Calu3 (cell line): ENCODE measurements around the gene C1orf232. TPM values are rescaled to one million over a fixed set of nuclear protein-coding genes. Genes with fewer than 3 reads are reported as not detected.
A peak's percentile ranks its signal among the peaks of the same experiment; 100 is the strongest.

ENCODE experiments used
- BruUV-seq: library from RNA; stranded (reverse); fragments of 400-500 nt; replicated peaks from 2 replicates; lab custom pipeline; 2021; lab: Mats Ljungman, UMichigan
- CTCF ChIA-PET: fragments of 300-600 bp; sonication (Branson Sonifier 250); formaldehyde crosslinking; loops from one replicate; lab custom pipeline; 2022; ENCODE audit warnings: antibody characterized with exemption; lab: Charles Lee
- DNase-seq: peaks from one replicate; pipeline ENCODE4 v3.0.0; 2022
- H3K27ac Mint-ChIP-seq: one replicate; pipeline ENCODE4 v1.8.0; 2022; ENCODE audit warnings: mixed read lengths; ENCODE audit not compliant: unreplicated experiment
- H3K27me3 Mint-ChIP-seq: one replicate; pipeline ENCODE4 v1.8.0; 2022; ENCODE audit warnings: mixed read lengths; ENCODE audit not compliant: unreplicated experiment
- H3K36me3 Mint-ChIP-seq: one replicate; pipeline ENCODE4 v1.8.0; 2022; ENCODE audit warnings: mild to moderate bottlenecking, moderate library complexity, mixed read lengths; ENCODE audit not compliant: insufficient read depth, unreplicated experiment
- H3K4me1 Mint-ChIP-seq: one replicate; pipeline ENCODE4 v1.8.0; 2022; ENCODE audit warnings: mild to moderate bottlenecking, low read depth, mixed read lengths; ENCODE audit not compliant: unreplicated experiment
- H3K4me3 Mint-ChIP-seq: one replicate; pipeline ENCODE4 v1.8.0; 2022; ENCODE audit warnings: mild to moderate bottlenecking, low read depth, moderate library complexity, mixed read lengths; ENCODE audit not compliant: unreplicated experiment
- H3K9me3 Mint-ChIP-seq: one replicate; pipeline ENCODE4 v1.8.0; 2022; ENCODE audit warnings: low read depth, mixed read lengths; ENCODE audit not compliant: unreplicated experiment
- CTCF ChIP-seq: fragments of 200-600 bp; IDR thresholded peaks from one replicate; pipeline ENCODE4 v1.8.0; 2022; ENCODE audit warnings: antibody characterized with exemption; ENCODE audit not compliant: unreplicated experiment
- intact Hi-C: fragments of 100-400 bp; cut with micrococcal nuclease; formaldehyde crosslinking; loops from one replicate; pipeline ENCODE4 v1.10.0; 2022; ENCODE audit not compliant: unreplicated experiment
- total RNA-seq: library from RNA; stranded (reverse); gene quantifications from 2 replicates; pipeline ENCODE4 v1.2.3, GENCODE V29; 2022

Gene C1orf232
- total RNA-seq, 1 experiment from 2014 or later = not detected

DNA sequence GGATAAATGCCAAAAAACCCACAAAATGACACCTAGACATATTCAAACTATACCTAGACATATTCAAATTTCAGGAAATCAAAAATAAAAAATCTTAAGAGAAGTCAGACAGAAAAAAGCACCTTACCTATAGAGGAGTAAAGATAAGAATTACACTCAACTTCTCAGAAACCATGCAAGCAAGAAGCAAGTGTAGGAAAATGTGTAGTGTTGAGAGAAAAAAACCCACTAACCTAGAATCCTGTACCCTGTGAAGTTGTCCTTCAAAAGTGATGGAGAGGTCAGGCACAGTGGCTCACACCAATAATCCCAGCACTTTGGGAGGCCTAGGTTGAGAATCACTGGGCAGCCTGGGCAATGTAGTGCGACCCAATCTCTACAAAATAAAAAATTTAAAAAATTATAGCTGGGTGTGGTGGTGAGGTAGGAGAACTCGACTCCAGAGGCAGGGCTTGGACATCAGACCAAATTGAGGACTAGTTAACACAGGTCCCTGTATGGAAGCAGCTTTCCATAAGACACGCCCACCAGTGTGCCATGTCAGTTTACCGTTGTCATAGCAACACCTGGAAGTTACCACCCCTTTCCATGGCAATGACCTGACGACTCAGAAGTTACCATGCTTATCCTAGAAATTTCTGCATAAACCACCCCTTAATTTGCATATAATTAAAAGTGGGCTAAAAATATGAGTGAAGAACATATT, 36.5 kb downstream of the C1orf232 start:
- no peak overlapping the region for H3K4me3 Mint-ChIP-seq
- TF ChIP-seq CTCF = no peak
- no peaks in the 10 kb centered on the region for H3K9me3 Mint-ChIP-seq
- intact Hi-C loops = no loop called here
- no peaks in the 10 kb centered on the region for H3K36me3 Mint-ChIP-seq
- DNase-seq = no peak
- BruUV-seq = no TSS peak
- CTCF ChIA-PET = interaction anchor here (0.7 kb wide), 1 partner anchor 309 kb away, joined by 3 read pairs; no protein-coding TSS in a partner anchor
- no peak overlapping the region for H3K27ac Mint-ChIP-seq
- H3K27me3 Mint-ChIP-seq = no peaks in the 10 kb centered on the region
- H3K4me1 Mint-ChIP-seq = peaks cover 20% of the 10 kb centered on the region

GRCh38 chr1:26130695-26131094, 38.1 kb downstream of the C1orf232 start:
- no peak for DNase-seq
- CTCF ChIA-PET = no interaction called here
- Mint-ChIP-seq H3K36me3 (peaks cover 8% of the 10 kb centered on the region), H3K4me1 (peaks cover 22% of the 10 kb centered on the region), H3K9me3 (no peaks in the 10 kb centered on the region), H3K27me3 (no peaks in the 10 kb centered on the region), H3K4me3 (no peak overlapping the region), H3K27ac (no peak overlapping the region)
- TF ChIP-seq CTCF = no peak
- BruUV-seq = no TSS peak
- intact Hi-C loops = no loop called here

GRCh38 chr1:26129778-26130177, 39.0 kb downstream of the C1orf232 start:
- Mint-ChIP-seq H3K9me3 (no peaks in the 10 kb centered on the region), H3K36me3 (peaks cover 8% of the 10 kb centered on the region), H3K4me3 (no peak overlapping the region), H3K4me1 (peaks cover 22% of the 10 kb centered on the region), H3K27ac (no peak overlapping the region), H3K27me3 (no peaks in the 10 kb centered on the region)
- no peak for DNase-seq
- no TSS peak for BruUV-seq
- TF ChIP-seq CTCF = no peak
- intact Hi-C loops = no loop called here
- CTCF ChIA-PET = interaction anchor here (0.6 kb wide), 1 partner anchor 40 kb away, joined by 4 read pairs; the partner anchor contains the start of gene ZNF593

- H3K27ac Mint-ChIP-seq = peak overlapping the region; percentile 96
- H3K9me3 Mint-ChIP-seq = no peaks in the 10 kb centered on the region
- intact Hi-C loops = loop anchor here (2.0 kb wide), 1 partner anchor 17 kb away; the partner anchor contains the start of gene PDIK1L
- peaks cover 30% of the 10 kb centered on the region for H3K4me1 Mint-ChIP-seq
- no peaks in the 10 kb centered on the region for H3K27me3 Mint-ChIP-seq
- H3K36me3 Mint-ChIP-seq = peaks cover 14% of the 10 kb centered on the region
- no TSS peak for BruUV-seq
- TF ChIP-seq CTCF = no peak
- CTCF ChIA-PET = interaction anchor here (1.5 to 3.2 kb wide), 4 partner anchors 12 to 107 kb away, joined by 4 to 16 read pairs (median 6); partner anchors contain the start of gene CEP85
- DNase-seq = no peak
- peak overlapping the region; percentile 50 for H3K4me3 Mint-ChIP-seq
Observed at GRCh38 chr1:26127235-26128163, 41.3 kb downstream of the C1orf232 start.
